ENCODE measurements around the gene ST6GALNAC3. TPM values are rescaled to one million over a fixed set of nuclear protein-coding genes. Genes with fewer than 3 reads are reported as not detected.
"Not testable (repeated sequence)": the region's sequence is repeated elsewhere in the genome, so short reads cannot be mapped to it uniquely, and the experiment has no call there.

The ST6GALNAC3 gene
- total RNA-seq, 1 experiment from 2014 or later: 4.8 TPM

- Histone ChIP-seq H3K36me3 (ENCODE audit: insufficient read depth, low read length) (no peaks in the 10 kb centered on the region), H4K20me1 (ENCODE audit: insufficient read depth, low read depth, low read length) (no peaks in the 10 kb centered on the region), H3K4me1 (ENCODE audit: low read length) (no peaks in the 10 kb centered on the region), H3K4me3 (ENCODE audit: low read length) (no peak overlapping the region), H3K9me3 (ENCODE audit: low read length) (no peaks in the 10 kb centered on the region), H3K27me3 (ENCODE audit: low read length) (no peaks in the 10 kb centered on the region), H2AFZ (ENCODE audit: low read length) (no peak overlapping the region), H3K79me2 (ENCODE audit: low read length) (no peaks in the 10 kb centered on the region), H3K9ac (ENCODE audit: low read length) (no peak overlapping the region), H3K9me2 (replicated peaks; ENCODE audit: insufficient read depth, low read length) (no peaks in the 10 kb centered on the region), H3K4me2 (ENCODE audit: low read depth, low read length, poor library complexity, severe bottlenecking) (no peak overlapping the region), H3K27ac (ENCODE audit: low read length) (no peak overlapping the region)
- DNase-seq: no peak
Measured at GRCh38 chr1:76113446-76113845, 38.9 kb downstream of the ST6GALNAC3 start.

- Histone ChIP-seq H3K27ac (ENCODE audit: low read length) (no peak overlapping the region), H2AFZ (ENCODE audit: low read length) (no peak overlapping the region), H3K79me2 (ENCODE audit: low read length) (no peaks in the 10 kb centered on the region), H3K4me1 (ENCODE audit: low read length) (no peaks in the 10 kb centered on the region), H3K9me3 (ENCODE audit: low read length) (no peaks in the 10 kb centered on the region), H3K9ac (ENCODE audit: low read length) (no peak overlapping the region), H4K20me1 (ENCODE audit: insufficient read depth, low read depth, low read length) (no peaks in the 10 kb centered on the region), H3K4me2 (ENCODE audit: low read depth, low read length, poor library complexity, severe bottlenecking) (no peak overlapping the region), H3K4me3 (ENCODE audit: low read length) (no peak overlapping the region), H3K9me2 (replicated peaks; ENCODE audit: insufficient read depth, low read length) (no peaks in the 10 kb centered on the region), H3K36me3 (ENCODE audit: insufficient read depth, low read length) (no peaks in the 10 kb centered on the region), H3K27me3 (ENCODE audit: low read length) (no peaks in the 10 kb centered on the region)
- DNase-seq: no peak
Measured at GRCh38 chr1:76115171-76115570, 40.6 kb downstream of the ST6GALNAC3 start.

- H2AFZ ChIP-seq (ENCODE audit: low read length): no peak overlapping the region
- H3K79me2 ChIP-seq (ENCODE audit: low read length): no peaks in the 10 kb centered on the region
- DNase-seq: no peak
- H3K27ac ChIP-seq (ENCODE audit: low read length): no peak overlapping the region
- H3K36me3 ChIP-seq (ENCODE audit: insufficient read depth, low read length): no peaks in the 10 kb centered on the region
- no peak overlapping the region for H3K4me2 ChIP-seq (ENCODE audit: low read depth, low read length, poor library complexity, severe bottlenecking)
- H3K4me1 ChIP-seq (ENCODE audit: low read length): no peaks in the 10 kb centered on the region
- H3K9me3 ChIP-seq (ENCODE audit: low read length): no peaks in the 10 kb centered on the region
- H3K9ac ChIP-seq (ENCODE audit: low read length): no peak overlapping the region
- H4K20me1 ChIP-seq (ENCODE audit: insufficient read depth, low read depth, low read length): no peaks in the 10 kb centered on the region
- no peaks in the 10 kb centered on the region for H3K9me2 ChIP-seq (replicated peaks; ENCODE audit: insufficient read depth, low read length)
- H3K4me3 ChIP-seq (ENCODE audit: low read length): no peak overlapping the region
- no peaks in the 10 kb centered on the region for H3K27me3 ChIP-seq (ENCODE audit: low read length)
Measured at GRCh38 chr1:76121850-76122249, 47.3 kb downstream of the ST6GALNAC3 start.

GRCh38 chr1:76122271-76122670, 47.7 kb downstream of the ST6GALNAC3 start:
- Histone ChIP-seq H3K4me2 (ENCODE audit: low read depth, low read length, poor library complexity, severe bottlenecking) (no peak overlapping the region), H3K9me3 (ENCODE audit: low read length) (no peaks in the 10 kb centered on the region), H3K9ac (ENCODE audit: low read length) (no peak overlapping the region), H2AFZ (ENCODE audit: low read length) (no peak overlapping the region), H3K27ac (ENCODE audit: low read length) (no peak overlapping the region), H3K36me3 (ENCODE audit: insufficient read depth, low read length) (no peaks in the 10 kb centered on the region), H3K4me3 (ENCODE audit: low read length) (no peak overlapping the region), H3K9me2 (replicated peaks; ENCODE audit: insufficient read depth, low read length) (no peaks in the 10 kb centered on the region), H3K79me2 (ENCODE audit: low read length) (no peaks in the 10 kb centered on the region), H3K27me3 (ENCODE audit: low read length) (no peaks in the 10 kb centered on the region), H3K4me1 (ENCODE audit: low read length) (no peaks in the 10 kb centered on the region), H4K20me1 (ENCODE audit: insufficient read depth, low read depth, low read length) (no peaks in the 10 kb centered on the region)
- DNase-seq: no peak

GRCh38 chr1:76123411-76124064, 49.0 kb downstream of the ST6GALNAC3 start:
- not testable (repeated sequence) for H3K36me3 ChIP-seq (ENCODE audit: insufficient read depth, low read length); H3K27ac ChIP-seq (ENCODE audit: low read length); H2AFZ ChIP-seq (ENCODE audit: low read length); H3K4me1 ChIP-seq (ENCODE audit: low read length); H3K9me3 ChIP-seq (ENCODE audit: low read length); DNase-seq; H3K4me3 ChIP-seq (ENCODE audit: low read length); H4K20me1 ChIP-seq (ENCODE audit: insufficient read depth, low read depth, low read length); H3K4me2 ChIP-seq (ENCODE audit: low read depth, low read length, poor library complexity, severe bottlenecking); H3K27me3 ChIP-seq (ENCODE audit: low read length); H3K9me2 ChIP-seq (replicated peaks; ENCODE audit: insufficient read depth, low read length); H3K9ac ChIP-seq (ENCODE audit: low read length); H3K79me2 ChIP-seq (ENCODE audit: low read length)

GRCh38 chr1:76124196-76124595, 49.6 kb downstream of the ST6GALNAC3 start:
- Histone ChIP-seq H3K4me3 (ENCODE audit: low read length) (no peak overlapping the region), H3K9me3 (ENCODE audit: low read length) (no peaks in the 10 kb centered on the region), H2AFZ (ENCODE audit: low read length) (no peak overlapping the region), H3K4me1 (ENCODE audit: low read length) (no peaks in the 10 kb centered on the region), H3K27ac (ENCODE audit: low read length) (no peak overlapping the region), H3K79me2 (ENCODE audit: low read length) (no peaks in the 10 kb centered on the region), H4K20me1 (ENCODE audit: insufficient read depth, low read depth, low read length) (no peaks in the 10 kb centered on the region), H3K9ac (ENCODE audit: low read length) (no peak overlapping the region), H3K4me2 (ENCODE audit: low read depth, low read length, poor library complexity, severe bottlenecking) (no peak overlapping the region), H3K9me2 (replicated peaks; ENCODE audit: insufficient read depth, low read length) (no peaks in the 10 kb centered on the region), H3K27me3 (ENCODE audit: low read length) (no peaks in the 10 kb centered on the region), H3K36me3 (ENCODE audit: insufficient read depth, low read length) (no peaks in the 10 kb centered on the region)
- no peak for DNase-seq

- Histone ChIP-seq H3K79me2 (ENCODE audit: low read length) (no peaks in the 10 kb centered on the region), H3K36me3 (ENCODE audit: insufficient read depth, low read length) (no peaks in the 10 kb centered on the region), H3K9ac (ENCODE audit: low read length) (no peak overlapping the region), H3K9me2 (replicated peaks; ENCODE audit: insufficient read depth, low read length) (0 out of 2 replicates have a peak, but pooled peaks cover 4% of the 10 kb centered on the region), H4K20me1 (ENCODE audit: insufficient read depth, low read depth, low read length) (no peaks in the 10 kb centered on the region), H3K4me3 (ENCODE audit: low read length) (no peak overlapping the region), H3K27me3 (ENCODE audit: low read length) (no peaks in the 10 kb centered on the region), H2AFZ (ENCODE audit: low read length) (no peak overlapping the region), H3K4me2 (ENCODE audit: low read depth, low read length, poor library complexity, severe bottlenecking) (no peak overlapping the region), H3K27ac (ENCODE audit: low read length) (no peak overlapping the region), H3K4me1 (ENCODE audit: low read length) (no peaks in the 10 kb centered on the region), H3K9me3 (ENCODE audit: low read length) (no peaks in the 10 kb centered on the region)
- DNase-seq: no peak
Measured at GRCh38 chr1:76125473-76126219, 51.1 kb downstream of the ST6GALNAC3 start.

GRCh38 chr1:76128096-76128495, 53.5 kb downstream of the ST6GALNAC3 start:
- H3K9me2 ChIP-seq (replicated peaks; ENCODE audit: insufficient read depth, low read length): 0 out of 2 replicates have a peak, but pooled peaks cover 4% of the 10 kb centered on the region
- H3K9me3 ChIP-seq (ENCODE audit: low read length): no peaks in the 10 kb centered on the region
- no peaks in the 10 kb centered on the region for H4K20me1 ChIP-seq (ENCODE audit: insufficient read depth, low read depth, low read length)
- no peaks in the 10 kb centered on the region for H3K4me1 ChIP-seq (ENCODE audit: low read length)
- no peaks in the 10 kb centered on the region for H3K79me2 ChIP-seq (ENCODE audit: low read length)
- no peaks in the 10 kb centered on the region for H3K36me3 ChIP-seq (ENCODE audit: insufficient read depth, low read length)
- H3K27ac ChIP-seq (ENCODE audit: low read length): no peak overlapping the region
- no peak for DNase-seq
- H2AFZ ChIP-seq (ENCODE audit: low read length): no peak overlapping the region
- no peaks in the 10 kb centered on the region for H3K27me3 ChIP-seq (ENCODE audit: low read length)
- H3K9ac ChIP-seq (ENCODE audit: low read length): no peak overlapping the region
- no peak overlapping the region for H3K4me3 ChIP-seq (ENCODE audit: low read length)
- no peak overlapping the region for H3K4me2 ChIP-seq (ENCODE audit: low read depth, low read length, poor library complexity, severe bottlenecking)
